HL-60/S4 (cell line): ENCODE results near the gene TOM1.

Experiments
- in situ Hi-C: fragments of 300-500 bp; cut with MboI; formaldehyde crosslinking; loops from 2 replicates; pipeline ENCODE4 v1.14.3; 2022; ENCODE audit warnings: low sequenced_read_pairs

Gene TOM1

DNA sequence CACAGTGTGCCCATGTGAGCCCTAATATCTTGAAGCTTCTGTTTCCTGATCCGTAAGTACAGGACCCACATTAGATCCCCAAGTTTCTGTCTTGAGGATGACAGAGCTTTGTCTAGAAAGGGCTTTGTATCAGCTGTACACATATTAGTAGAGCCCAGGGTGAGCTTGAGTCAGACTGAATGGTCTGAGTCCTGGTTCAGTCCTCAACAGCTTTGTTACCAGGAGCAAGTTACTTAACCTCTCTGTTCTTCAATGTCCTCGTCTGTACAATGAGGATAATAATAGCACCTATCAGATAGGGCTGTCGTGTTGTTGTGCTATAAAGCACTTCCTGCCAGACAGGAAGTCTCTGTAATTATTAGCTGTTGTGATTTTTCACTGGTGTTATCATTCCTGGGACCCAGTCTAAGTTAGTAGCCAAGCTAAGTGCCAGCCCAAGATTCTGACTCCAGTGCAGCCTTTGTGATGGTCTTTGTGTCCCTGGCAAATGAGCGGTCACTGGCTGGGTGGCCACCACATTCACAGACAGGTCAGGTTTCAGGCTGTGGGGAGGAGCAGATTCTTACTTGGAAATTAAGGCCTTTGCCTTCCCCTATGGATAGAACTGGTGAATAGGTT, 6.8 kb downstream of the TOM1 start:
- in situ Hi-C loops, result no loop called here

DNA sequence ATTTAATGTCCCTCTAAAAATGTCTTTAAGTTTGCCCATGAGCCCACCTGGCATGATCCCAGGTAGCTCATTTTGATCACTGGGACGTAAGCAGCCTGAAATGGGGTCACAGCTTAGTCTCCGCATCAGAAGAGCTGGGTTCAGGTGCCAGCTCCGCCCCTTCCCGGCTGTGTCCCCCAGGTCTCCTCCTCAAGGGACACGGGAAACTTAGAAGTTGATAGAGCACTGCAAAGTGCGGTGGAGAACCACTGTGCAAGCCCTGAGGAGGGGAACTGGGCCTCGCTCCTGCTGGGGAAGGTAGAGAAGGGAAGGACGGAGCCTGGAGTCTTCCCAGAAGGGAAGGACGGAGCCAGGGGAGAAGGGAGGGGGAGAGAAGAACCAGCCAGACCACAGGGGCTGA, 7.7 kb downstream of the TOM1 start:
- in situ Hi-C loops, result no loop called here

DNA sequence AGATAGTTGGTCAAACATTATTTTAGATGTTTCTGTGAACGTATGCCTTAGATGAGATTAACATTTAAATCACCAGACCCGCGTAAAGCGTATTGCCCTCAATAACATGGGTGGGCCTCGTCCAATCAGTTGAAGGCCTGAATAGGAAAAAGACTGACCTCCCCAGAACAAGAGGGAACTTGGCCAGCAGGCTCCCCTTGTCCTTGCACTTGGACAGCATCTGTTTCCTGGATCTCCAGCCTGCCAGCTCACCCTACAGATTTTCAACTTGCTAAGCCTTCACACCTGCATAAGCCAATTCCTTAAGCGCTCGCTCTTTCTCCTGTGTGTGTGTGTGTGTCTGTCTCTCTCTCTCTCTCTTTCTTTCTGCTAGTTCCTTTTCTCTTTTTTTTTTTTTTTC, 8.2 kb downstream of the TOM1 start:
- in situ Hi-C loops, result no loop called here

DNA sequence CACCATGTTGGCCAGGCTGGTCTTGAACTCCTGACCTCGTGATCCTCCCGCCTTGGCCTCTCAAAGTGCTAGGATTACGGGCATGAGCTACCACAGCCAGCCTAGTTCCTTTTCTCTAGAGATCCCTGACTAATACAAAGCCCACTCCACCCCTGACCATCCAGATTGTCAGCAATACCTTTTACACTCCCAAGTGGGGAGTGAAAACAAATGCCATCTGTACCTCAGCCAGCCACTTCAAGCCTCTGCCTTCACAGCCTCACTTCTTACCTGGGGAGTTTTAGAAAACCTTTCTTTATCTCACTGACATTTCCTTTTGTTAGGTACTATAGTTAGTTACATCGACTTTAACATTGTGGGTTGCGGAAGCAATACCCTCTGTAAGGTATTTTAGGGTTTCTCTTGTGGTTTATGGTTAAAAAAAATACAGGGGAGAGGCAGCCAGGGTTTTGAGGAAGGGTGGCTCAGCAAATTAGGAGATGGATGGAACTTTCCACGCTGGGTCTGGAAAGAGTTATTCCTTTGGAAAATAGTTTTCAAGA, 8.9 kb downstream of the TOM1 start:
- in situ Hi-C loops, result no loop called here

DNA sequence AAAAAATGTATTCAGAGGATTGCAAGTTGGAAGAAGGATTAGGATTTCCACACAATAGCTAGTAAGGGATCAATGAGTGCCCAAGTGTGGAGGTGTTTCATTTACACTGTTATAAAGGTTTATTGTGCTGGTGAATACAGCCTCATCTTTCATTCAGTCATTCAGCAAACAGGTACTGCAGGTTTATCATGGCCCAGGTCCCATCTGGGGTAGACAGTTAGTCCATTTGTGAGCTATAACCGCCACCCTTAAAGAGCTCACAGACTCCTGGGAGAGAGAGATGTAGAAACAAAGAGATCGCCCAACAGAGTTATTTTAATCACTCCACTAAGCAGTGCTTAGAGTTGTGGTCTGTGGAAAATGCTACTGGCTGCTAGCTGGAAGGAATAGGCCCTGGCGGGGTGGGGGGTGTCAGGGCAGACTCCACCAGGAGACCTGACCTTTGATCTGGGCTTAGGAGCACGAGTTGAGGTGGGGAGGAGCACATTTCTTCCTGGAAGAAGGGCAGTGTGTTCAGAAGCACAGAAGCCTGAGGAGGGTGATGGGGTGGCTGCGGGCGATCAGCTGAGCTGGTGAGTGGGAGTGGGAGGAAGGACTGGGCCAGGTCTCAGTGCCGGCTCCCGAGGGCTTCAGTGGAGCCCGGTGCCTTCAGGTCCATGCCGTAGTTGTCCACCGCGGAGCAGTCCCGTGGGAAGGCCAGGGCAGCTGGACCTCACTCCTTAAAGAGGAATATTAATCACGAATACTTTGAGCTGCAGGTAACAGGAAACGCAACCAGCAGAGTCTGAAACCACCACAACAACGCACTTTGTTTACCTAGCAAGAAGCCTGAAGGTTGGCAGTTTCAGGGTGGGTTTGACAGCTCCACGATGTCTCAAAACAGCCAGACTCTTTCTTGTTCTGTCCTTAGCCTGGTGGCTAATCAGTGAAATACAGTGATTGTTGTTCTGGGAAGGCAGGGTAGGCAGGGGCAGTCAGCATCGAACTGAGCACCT, 11.2 kb downstream of the TOM1 start:
- in situ Hi-C loops, result no loop called here

DNA sequence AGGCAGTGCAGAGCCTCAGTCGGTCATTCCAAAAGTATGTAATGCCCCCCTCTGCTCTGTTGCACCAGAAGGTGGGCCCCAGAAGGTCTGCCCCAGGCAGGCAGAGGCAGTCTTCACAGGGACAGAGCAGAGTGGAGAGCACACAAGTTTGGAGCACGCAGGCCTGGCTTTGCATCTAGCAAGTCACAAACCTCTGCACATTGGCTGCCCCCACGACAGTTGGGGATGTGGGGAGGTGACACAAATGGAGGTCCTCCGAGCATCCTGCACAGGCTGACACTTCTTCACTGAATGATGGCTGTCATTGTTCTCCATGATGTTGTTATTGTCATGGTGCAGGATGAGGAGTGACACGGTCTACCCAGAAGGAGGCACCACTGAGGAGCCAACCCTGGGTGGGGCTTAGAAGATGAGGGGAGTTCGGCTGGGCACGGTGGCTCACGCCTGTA, 11.9 kb downstream of the TOM1 start:
- in situ Hi-C loops, result no loop called here

DNA sequence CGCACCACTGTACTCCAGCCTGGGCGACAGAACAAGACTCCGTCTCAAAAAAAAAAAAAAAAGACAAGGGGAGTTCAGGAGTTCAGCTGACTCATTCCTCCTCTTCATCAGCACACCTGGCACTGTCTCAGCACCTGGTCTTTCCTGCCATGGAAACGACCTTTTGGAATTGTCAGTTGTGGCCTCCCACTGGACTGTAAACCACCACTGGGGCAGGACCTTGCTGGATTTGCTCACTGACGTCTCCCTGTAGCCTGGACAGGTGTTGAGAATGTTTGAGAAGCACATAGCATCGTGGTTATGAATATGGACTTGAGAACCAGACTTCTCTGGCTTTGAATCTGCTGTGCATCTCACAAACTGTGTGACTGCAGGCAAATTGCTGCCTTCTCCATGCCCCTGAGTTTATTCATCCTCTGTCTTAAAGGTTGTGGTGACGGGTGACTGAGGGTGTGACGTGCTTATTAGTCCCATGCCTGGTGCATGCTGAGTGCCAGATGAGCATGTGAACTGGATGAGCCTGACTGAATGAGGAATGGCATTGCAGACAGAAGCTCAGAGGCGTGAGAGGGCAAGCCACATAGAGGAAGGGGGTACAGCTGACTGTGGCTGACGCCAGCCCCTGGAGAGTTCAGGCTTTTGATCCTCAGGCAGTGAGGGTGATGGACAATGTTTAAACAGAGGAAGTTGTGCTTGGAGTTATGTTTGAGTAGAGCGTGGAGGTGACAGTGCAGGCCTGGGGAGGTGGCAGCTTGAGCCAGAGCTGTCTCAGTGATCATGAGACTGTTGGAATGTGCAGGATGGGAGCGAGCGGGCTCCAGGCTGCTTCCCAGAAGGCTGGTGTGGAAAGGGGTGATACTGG, 12.7 kb downstream of the TOM1 start:
- in situ Hi-C loops, result no loop called here

DNA sequence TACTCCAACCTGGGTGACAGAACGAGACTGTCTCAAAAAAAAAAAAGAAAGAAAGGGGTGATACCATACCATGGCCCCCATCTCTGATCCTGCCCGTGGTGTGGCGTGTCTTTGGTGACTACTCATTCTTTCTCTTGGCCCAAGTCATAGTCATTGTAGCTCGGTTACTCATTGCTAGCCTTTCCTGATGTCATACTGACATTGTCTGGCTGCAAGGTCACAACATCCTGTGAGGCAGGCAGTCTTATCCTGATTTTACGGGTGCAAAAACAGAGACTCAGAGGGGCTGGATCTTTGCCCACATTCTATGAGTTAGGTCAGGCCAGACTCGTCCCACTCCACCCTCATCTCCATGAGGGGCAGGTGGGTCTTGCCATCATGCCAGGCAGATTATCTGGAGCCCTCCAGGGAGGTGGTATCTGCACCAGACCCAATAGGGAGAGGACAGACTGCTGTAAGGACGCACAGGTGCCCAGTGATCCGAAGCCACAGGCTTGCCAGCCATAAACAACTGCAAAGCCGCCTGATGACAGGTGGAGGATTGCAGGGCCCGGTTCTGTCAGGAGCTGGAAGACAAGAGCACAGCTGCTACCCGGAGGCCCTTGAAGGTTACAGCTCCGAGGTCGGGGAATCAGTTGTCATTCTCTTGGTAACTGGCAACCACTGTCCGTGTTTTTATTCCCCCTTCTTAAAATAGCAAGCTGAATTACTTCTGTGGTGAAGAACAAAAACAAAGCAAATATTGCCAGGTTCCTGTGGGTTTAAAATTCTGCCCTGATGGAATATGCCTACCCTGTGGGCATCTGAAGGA, 13.8 kb downstream of the TOM1 start:
- in situ Hi-C loops, result no loop called here

DNA sequence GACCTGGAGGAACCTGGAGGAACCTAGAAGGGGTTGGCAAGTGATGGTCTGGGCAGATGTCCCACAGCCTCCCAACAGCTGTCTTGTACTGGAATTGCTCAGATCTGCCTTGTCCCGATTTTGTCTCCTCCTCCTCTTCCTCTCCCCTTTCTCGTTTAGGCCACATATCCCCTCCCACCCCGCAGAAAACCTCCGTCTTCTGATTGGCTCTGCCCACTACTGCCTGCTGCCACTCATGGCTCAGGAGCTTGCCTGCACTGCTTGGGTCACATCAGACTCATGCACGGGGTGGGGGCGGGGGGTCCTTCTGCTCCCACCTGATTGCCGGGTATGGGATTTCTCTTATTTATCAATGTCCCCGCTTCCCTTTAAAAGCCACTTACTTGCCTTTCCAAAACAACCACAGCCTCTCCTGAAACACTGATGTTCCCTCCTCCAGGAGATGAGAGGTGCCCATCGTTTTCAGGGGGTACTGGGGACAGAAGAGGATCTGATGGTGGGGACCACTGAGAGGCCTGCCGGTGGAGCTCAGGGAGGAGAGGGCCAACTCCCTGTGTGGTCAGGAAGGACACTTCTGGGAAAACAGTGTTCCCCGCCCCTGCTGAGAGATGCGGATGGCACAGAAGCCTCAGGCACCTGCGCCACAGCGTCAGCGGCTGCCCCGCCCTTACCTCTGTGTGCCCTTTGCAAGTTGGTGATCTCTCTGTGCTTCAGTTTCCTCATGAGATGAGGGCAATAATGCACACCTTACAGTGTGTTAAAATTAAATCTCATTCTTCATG, 14.7 kb downstream of the TOM1 start:
- in situ Hi-C loops, result no loop called here

DNA sequence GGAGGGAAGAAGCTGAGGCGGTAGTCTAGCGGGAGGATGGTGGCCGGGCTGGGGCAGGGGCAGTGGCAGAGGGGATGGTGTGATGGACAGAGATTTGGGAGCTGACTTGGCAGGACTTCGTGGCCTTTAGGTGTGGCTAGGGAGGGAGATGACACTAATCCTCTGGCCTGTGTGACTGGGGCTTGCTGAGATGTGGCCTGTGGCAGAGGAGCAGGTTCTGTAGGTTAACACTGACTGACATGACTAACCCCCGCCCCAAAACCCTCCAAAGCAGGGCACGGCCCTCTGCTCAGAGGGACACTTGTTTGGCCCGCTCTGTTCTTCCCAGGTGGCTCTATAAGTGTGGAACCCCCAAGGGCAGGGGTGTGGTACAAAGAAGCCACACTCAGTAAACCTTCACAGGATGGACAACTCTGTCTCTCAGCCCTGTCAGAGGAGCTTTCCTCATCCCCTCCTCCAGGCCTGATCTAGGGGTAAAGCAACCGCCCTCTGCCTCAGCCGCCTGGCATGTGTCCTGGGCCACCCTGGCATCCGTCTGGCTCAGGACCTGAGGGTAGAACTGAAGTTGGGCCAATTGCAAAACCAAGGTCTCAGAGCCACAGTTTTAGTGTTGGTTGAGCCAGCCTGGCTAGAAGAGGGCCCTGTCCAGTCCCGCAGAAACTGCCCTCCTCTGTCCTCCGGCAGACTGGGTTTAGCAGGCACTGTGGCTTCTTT, 15.6 kb downstream of the TOM1 start:
- in situ Hi-C loops, result no loop called here

DNA sequence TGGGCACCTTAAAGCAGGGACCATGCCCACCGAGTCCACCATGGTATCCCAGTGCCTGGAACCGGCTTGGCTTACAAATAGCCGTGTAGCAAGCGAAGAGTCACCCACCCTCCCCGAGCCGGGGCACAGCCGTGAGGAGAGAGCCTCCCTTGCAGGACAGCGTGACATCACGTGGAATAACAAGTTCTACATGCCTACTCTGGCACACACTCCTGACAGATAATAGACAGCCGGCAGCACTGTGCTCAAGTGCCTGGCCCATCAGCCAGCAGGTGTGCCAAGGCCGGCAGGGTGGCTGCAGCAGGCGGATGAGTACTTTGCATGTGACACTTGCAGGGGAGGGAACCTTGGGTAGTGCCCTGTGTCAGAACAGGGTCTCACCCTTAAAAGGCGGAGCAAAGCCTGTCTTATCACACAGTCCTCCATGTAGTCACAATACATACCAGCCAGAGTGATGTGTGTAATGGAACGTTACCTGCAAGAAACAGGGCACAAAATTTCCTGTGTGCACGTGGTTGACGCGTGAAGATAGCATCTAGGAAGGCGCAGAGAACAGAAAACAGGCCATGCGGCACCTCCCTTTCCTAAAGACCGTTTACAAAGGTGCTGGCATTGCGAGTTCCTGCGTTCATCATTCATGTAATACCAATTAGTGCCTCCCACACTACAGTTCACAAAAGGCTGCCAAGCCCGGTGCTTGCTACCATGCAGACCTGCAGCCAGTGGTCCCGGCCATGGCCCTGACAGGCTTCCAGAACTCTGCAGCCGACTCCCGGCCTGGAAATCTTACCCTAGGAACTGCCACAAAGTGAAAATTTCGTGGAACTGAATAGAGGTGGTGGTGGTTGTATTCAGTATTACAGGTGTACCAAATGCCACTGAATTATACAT, 16.4 kb downstream of the TOM1 start:
- in situ Hi-C loops, result no loop called here

DNA sequence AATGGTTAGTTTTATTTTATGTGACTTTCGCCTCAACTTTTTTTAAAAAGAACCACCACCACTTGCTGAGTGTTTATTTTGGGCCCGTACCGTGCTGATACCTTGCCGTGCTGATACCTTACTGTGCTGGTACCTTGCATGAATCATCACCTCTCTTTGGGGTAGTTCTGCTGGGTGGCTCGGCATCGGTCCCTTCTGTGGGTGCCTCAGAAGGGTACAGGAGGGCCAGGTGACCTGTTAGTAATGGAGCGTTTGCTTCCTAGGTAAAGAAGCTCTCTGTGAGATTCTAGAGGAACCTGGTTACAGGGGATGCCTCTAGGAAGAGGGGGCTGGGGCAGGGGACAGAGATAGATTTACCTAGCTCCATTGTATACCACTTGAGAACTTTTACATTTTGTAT, 17.1 kb downstream of the TOM1 start:
- in situ Hi-C loops, result no loop called here

DNA sequence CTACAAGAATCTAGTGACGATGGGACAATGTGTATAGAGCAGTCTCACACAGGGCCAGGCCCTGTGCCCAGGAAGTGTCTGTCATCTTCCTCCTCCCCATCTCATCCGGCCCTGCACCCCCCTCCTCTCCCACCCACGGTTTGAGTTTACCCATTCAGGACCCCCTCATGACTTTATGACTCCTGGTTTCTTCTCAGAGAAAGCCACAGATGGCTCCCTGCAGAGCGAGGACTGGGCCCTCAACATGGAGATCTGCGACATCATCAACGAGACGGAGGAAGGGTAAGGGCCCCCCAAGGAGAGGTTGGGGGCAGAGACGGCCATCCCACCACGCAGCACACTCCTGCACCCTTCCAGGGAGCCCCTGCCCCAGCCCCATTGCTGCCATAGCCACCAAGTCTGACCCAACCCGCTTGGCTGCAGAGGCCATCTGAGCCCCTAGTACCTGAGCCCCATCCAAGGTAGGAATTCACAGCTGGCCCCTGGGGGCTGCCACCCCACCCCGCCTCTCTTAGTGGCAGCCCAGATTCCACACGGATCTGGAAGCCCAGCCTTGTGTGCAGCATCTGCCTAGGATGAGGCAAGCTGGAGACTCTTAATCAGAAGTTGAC, 18.1 kb downstream of the TOM1 start:
- in situ Hi-C loops, result no loop called here

DNA sequence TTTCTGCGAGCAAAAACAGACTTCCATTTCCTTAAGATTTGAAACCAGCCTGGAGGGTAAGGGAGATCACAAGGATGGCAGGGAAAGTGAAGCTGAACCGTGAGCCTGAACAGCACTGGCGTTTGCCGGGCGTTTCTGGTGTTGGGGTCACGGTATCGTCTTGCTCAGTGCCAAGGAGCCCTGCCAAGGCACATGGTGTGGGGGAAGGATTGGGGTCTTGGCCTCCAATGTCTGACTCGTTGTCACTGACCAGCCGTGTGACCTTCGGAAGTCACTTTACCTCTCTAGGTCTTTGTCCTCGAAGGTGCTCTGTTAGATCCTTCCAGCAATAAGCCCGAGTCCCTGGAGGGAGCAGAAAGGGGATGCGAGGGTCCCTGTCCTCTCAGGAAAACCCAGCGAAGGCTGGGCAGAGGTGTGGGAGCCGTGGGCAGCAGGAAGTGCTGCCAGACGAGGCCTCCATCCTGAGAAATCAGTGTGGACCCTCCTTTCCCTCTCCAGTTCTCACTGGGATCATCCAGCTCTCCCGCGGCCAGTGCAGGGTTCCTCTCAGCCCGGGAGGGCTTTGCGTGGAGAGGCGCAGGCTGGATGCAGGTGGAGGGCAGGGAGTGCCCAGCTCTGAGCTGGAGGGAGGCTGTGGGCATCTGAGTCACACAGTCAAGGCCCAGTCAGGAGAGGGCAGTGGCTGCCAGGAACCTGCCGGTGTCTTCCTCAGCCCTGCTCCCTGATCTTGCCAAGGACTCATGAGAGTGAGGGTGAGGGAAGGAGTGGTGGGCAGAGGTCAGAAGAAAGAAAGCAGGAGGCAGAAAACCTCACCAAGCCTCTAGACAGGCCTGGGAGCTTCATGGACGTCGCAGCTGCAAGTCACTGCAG, 18.9 kb downstream of the TOM1 start:
- in situ Hi-C loops, result no loop called here

DNA sequence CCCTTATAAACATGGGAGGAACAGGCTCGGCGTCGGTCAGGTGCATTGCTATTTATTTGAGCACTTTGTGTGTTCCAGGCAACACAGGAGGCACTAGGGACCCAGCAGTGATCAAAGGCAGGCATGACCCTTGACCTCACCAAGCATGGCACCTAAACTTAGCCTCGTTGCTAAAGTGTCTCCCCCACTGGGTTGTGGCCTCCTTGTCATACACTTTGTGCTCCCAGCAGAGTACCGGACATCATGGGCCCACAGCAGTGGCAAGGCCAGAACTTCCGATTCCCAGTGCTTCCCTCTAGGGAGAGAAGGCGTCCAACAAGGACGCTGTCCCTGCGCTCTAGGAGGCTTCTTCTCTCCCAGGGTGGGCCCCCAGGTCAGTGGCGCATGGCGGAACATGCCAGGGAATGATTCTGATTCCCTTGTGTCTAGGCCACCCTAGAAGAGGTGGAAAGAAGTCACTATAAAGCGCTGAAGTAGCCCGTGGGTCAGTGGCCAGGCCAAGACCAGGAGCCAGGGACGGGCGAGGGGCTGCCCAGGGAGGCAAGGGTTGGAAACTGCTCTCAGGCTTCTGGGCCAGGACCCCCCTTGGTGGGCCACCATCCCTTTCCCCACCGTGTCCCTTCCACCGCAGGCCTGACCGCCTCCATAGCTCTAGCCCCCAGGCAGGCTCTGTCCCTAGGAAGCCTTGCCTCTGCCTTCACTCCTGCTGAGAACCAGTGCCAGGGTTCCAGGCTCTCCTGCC, 19.7 kb downstream of the TOM1 start:
- in situ Hi-C loops, result no loop called here

DNA sequence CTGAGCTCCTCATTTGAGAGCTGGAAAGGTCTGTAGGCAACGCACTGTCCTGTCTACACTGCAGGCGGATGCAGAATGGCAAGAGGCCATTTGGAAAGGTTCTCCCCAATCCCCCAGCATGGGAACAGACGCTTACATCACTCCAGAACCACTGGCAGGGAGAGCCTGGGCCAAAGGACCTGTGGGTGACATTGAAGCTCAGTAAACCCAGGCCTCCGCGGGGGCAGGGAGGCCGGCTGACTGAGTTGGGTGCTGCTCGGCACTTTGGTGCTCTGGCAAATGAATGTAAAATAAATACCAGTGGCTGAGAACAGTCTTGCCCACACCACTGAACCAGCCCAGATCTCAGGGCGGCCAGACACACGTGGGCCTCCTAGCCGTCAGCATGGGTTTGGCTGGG, 22.4 kb downstream of the TOM1 start:
- in situ Hi-C loops, result no loop called here
